ENCODE measurements around the gene CRYBB2.
"Not testable (repeated sequence)": the region's sequence is repeated elsewhere in the genome, so short reads cannot be mapped to it uniquely, and the experiment has no call there.

The CRYBB2 gene

DNA sequence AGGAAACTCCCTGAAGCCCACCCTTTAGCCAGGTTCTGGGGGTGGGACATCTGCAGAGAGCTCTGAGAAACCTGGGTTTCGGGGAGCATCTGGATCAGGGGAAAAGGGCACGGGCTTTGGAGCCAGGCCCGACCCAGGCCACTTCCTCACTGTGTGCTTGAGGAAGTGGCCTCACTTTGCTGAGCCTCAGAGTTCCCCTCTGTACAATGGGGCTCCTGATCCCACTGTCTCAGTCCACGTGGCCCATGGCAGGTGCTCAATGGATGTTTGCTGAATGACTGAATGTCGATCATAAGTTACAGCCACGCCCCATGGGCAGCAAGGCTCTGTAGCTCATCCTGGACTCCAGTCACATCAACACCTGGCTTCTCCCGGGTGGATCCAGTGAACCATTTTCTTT is 18.5 kb upstream of the CRYBB2 start:
- no peak for DNase-seq

DNA sequence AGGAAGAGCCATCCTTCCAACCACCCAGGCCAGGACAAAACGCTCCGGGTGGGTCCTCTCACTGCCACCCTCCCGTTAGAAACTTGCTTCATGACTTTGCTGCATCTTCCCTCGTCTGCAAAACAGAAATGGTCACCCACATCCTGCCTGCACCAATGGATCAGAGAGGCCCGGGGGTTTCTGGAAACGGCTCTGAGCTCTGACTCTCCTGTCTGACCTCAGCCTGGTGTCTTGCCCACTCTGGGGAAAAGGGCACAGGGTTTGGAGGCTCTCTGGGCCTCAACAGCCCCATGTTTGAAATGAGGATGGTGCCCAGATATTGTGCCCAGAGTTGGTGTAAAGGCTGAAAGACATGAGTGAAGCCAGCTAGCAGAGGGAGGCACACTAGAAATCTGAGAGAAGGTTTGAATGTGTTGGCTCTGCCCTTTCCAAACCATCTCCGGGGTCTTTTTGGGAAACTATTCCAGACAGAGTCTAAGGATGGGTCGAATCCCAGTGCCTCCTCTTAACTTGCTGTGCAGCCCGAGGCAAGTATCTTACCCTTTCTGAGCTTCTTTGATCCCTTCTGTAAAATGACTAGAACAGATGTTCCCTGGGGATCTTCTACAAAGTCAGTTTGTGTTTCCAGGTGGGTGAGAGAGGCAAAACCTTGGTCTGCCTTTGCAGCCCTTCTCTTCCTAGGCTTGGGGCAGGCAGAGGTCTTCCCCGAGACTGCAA is 17.7 kb upstream of the CRYBB2 start:
- no peak for DNase-seq

DNA sequence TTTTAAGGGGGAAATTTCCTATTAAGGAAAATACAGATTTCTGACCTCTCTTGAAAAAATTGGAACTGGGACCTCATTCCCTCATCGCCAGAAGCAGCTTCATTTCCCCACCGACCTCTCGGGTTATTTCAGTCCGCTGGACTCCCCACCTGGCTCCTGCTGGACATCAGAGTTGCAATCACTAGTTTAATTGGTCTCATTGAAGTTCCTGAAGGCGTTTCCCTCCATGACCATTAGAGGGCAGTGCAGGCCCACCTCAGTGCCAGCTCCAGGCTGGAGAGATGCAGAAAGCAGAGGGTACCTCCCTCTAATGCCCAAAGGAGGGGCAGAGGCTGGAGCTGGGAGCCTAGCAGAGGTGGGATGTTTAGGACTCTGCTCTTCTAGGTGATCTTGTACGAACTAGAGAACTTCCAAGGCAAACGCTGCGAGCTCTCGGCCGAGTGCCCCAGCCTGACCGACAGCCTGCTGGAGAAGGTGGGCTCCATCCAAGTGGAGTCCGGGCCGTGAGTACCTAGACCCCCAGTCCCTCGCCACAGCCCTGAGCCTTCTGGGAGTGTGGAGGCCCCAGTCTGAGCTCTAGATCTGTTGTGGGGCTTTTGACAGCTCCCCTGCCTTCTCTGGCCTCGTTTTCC is 17.0 kb upstream of the CRYBB2 start:
- peak; percentile 71 for DNase-seq

DNA sequence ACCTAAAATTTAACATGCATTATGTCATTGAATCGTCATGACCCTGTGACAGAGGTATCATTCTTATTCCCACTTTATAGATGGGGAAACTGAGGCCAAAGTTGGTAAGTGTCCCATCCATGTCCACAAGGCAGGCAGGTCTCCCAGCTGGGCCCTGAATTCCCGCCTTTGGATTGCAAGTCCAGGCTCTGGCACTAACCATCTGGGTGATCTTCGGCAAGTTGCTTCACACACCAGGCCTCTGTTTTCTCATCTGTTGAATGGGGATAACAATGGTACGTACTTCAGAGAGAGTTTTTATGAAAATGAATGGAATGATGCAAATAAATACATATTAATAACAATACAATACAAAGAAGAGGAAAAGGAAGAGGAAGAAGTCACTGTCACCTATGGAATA is 16.4 kb upstream of the CRYBB2 start:
- no peak for DNase-seq

DNA sequence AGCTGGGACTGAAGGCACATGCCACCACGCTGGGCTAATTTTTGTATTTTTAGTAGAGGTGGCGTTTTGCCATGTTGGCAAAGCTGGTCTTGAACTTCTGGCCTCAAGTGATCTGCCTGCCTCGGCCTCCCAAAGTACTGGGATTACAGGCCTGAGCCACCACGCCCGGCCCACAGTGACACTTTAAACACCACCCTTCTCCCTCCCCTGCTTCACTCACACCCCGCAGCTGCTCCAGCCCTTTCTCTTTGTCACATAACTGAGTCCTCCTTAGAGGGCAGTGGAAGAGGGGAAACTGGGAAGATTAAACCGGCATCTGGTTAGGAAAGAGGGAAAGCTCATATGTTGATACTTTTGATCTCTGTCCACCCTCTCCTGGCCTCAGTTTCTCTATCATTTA is 14.9 kb upstream of the CRYBB2 start:
- not testable (repeated sequence) for DNase-seq

DNA sequence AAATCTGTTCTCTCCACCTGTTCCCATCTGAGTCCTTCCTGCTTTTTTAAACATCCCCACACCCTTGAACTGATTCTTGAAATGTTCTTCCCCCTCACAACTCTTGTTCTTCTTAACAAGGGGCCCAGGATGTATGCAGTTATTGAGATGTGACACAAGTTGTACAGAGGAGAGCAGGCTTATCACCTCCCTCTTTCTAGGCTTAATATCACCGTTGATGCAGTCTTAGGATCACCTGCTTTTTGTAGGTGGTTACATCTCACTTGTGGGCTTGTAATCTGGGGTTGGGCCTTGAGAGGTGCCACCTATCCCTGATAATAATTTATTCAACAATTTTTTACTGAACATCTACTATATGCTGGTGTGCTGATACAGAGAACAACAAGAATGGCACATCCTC is 13.6 kb upstream of the CRYBB2 start:
- DNase-seq: no peak

DNA sequence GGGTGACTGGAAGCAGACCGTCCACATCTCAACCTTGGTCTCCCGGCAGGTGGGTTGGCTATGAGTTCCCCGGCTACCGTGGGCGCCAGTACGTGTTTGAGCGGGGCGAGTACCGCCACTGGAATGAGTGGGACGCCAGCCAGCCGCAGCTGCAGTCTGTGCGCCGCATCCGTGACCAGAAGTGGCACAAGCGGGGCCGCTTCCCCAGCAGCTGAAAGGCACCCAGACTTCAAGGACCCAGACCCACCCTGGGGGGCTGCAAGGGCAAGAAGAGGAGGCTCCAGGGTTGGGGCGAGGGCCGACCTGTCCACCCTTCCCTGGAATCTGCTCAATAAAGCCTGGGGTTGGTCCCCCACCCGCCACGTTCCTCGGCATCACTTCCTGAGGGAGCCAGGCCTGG is 12.4 kb upstream of the CRYBB2 start:
- no peak for DNase-seq

DNA sequence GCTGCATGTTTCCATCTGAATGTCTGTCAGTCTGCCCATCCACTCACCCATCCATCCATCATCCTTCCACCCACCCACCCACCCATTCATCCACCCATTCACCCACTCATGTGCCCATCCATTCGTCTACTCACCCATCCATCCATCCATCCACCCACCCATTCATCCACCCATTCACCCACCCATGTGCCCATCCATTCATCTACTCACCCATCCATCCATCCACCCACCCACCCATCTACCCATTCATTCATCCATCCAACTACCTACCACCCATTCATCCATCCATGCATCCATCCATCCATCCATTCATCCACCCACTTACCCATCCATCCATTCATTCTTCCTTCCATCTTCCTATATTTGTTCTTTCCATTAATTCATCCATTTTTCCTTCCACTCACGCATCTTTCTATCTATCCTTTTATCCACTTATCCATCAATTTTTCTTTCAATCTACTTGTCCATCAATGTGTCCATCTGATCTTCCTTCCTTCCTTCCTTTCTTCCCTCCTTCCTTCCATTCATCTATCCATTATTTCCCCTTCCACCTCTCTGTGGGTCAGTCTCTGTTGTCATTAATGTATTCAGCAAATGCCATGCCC is 11.8 kb upstream of the CRYBB2 start:
- DNase-seq: no peak

DNA sequence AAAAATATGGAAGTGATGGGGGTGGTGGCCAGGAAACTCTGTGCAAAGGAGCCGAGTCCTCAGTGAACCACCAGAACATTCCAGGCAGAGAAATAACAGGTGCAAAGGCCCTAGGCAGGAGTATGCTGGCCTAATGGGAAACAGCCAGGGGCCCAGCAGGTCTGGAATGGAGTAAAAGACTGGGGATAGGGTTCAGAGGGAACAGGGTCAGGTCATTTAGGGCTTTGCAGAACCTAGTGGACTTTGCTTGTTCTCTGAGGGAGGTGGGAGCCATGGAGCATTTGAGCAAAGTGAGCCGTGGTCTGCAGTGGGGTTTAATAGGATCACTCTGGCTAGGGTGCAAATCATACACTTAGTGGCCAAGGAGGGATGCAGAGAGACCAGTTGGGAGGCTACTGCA is 11.1 kb upstream of the CRYBB2 start:
- DNase-seq: no peak

DNA sequence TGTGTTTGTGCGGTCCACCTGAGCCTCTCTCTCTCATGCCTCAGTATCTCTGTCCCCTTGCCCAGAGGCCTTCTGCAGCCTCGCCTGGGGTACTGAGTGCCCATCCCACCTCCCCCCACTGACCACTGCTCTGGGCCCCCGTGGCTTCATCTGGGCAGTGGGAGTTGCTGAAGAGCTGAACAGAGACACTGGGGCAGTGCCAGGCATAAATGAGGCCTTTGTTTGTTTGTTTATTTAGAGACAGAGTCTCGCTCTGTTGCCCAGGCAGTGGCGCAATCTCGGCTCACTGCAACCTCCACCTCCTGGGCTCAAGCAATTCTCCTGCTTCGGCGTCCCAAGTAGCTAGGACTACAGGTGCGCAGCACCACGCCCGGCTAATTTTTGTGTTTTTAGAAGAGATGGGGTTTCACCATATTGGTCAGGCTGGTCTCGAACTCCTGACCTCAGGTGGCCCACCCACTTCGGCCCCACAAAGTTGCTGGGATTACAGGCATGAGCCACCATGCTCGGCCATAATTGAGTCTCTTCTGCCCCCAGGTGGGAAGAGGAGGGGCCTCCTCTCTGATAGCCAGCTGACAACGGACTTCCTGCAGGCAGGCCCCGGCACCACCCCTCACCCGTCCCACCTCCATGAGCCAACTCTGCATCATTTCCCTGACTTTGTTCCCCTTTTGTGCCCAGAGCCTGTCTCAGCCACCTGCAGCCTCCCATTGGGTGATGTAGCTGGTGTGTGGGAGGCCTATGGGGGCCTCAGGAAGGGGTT is 10.5 kb upstream of the CRYBB2 start:
- no peak for DNase-seq

DNA sequence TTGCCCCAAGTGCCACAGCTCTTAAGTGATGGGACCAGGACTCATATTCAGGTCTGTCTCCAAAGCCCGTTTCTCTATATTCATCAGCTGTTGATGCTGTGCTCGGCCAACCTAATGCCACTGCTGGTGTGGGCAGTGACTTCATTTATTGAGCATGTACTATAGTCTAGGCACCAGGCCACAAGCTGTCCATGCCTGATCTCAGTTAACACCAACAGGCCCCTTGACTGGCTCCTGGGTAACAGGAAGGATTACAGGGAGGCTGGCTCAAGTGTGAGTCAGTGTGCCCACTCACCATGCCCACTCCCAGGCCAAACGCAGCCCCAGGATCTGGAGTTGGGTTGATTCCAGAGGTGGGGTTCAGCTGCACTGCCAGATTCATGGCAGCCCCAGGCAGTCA is 8.6 kb upstream of the CRYBB2 start:
- DNase-seq: no peak

DNA sequence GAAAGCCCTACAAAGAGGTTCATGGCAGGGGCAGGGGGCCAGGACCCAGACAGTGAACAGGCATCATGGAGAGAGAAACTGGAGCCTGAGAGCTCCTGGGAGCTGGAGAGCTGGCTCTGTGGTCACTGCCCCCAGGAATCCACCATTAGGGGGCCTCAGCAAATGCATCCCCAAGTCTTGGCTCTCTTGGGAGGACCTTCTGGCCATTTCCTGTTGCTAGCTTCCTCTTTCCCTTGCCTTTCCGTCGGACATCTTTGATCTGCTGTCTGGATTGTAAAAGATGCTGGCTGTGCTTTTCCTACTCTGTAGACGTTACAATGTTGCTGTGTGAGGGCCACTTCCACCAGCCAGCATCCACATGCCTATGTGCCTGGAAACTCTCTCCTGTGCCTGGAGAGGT is 7.1 kb upstream of the CRYBB2 start:
- DNase-seq: no peak

DNA sequence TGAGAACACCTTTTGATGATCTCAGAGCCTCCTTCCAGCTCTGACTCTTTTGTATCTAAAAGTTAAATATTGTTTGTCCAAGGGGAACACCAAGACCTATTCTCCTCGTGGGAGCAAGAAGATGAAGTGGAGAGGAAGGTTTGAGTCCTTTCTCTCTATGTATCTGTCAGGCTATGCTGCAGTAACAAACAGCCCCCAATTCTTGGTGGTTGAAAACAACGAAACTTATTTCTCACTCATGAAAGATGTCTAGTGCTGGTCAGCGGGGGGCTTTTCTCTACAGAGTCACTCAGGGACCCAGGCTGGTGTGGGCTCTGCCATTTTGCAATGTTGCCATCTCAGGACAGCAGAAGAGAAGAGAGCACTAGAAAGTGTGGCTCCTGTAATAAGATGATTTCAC is 6.2 kb upstream of the CRYBB2 start:
- no peak for DNase-seq

DNA sequence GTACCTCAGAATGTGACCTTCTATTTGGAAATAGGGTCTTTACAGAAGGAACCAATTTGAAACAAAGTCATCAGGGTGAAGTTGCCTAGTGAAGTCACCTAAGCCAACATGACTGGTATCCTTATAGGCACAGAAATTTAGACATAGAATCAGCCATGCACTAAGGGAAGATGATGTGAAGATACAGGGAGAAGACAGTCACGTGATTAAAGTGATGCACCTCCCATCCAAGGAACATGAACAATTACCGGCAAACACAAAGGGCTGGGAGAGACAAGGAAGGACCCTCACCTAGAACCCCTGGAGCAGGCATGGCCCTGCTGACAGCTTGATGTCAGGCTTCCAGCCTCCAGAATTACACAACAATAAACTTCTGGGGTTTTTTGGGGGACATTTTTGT is 3.2 kb upstream of the CRYBB2 start:
- DNase-seq: no peak

DNA sequence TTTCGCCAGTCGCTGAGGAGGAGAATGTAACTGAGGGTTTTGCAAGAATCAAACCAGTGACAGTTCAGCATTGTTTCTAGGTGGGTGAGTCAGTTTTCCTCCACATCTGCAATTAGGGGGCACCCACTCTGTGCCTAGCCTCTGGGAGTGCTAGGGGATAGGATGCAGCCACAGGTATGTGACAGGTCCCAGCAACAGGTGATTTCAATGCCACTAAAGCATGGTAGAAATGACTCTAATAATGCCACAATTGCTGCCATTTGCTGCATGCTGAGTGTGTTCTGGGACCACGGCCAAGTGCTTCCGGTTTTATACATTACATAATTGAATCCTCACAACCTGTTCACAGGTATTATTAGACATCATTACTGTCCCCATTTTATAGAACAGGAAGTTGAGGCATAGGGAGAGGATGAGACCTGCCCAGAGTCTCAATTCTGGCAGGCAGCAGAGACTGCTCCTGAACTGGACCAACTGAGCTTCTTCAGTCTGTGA is 556 bp downstream of the CRYBB2 start:
- DNase-seq: no peak

DNA sequence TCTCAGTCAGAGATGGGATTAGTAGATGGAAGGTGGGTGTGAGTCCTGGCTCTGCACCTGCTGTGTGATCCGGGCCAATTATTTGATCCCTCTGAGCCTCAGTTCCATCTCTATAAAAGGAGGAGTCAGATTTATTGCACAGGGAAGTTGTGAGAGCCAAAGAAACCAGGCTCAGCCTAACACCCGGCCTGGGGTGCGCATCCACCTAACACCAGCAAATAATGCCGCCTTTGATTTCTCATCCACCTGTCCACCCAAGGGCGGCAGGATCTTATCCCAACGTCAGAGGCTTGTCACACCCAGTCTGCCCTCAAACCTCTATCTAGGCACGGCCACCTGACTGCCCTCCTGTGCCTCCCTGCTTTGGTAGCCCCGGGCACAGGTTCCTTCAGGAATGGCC is 2.4 kb downstream of the CRYBB2 start:
- DNase-seq: no peak

DNA sequence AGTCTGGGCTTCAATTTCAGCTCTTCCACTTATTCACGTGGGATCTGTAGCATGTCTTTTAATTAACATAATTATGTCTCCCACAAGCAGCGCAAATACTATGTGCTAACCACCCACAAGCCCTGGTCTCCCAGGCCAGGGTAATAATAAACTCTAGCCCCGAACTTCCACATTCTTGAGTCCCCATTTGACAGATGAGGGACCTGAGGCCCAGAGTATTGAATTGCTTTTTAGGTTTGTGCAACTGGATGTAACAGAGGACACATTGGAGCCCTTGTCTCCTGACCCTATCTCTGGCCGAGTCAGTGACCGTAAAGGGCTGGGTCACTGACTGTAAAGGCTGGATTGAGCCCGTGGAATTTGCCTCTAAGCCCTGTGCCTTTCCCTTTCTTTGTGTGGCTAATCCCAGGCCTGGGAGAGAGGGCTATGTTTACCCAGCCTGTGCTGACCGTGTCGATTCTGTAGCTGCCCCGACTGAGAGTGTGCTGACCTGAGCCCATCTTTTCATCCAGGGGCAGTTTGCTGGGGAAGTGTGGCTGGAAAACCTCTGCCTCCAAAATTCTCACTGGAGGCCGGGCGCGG is 3.9 kb downstream of the CRYBB2 start:
- DNase-seq: no peak

DNA sequence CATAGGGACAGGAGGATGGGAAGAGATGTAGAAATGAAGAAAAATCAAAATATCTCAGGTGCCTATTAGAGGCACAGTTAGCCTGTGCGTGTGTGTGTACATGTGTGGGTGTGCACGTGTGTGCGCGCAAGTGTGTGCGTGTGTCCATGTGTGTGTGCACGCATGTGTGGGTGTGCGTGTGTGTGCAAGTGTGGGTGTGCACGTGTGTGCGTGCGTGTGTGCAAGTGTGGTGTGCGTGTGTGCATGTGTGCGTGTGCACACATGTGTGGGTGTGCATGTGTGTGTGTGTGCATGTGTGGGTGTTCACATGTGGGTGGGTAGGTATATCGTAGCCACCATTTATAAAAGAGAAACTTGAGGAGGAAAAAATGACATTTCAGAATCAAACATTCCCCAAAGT is 9.4 kb downstream of the CRYBB2 start:
- DNase-seq: no peak

DNA sequence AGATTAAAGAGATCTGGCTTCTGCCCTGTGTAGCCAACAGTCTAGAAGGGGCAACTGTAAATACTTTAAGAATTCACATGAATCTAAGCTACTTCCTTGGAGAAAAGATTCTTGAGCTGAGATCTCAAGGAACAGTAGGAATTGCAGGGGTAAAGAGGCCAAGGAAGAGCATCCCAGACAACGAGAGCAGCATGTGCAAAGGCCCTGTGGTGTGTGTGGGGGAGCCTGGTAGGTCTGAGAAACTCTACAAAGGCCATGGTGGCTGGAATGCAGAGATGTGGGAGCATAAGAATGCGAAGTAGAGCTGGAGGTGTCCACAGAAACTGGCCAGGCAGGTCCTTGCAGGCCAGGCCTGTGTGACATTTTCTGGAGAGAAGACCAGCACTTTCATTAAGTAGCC is 11.3 kb downstream of the CRYBB2 start:
- not testable (repeated sequence) for DNase-seq

DNA sequence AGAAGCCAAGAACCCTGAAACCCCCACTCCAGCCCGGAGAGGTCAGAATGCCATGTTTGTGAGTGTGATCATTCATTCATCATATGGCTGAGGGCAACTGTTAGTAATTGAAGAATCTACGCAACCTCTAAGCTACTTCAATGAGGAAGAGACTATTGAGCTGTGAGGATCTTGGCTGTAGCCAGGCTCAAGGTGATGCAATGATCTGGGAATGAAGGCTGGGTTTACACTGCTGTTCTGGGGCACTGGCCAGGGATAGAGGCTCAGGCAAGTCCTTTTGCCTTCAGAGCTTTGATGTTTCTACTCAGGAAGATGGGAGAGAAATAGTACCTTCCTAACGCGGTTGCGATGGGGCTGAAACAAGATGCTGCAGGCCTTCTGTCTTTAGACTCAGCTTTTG is 12.9 kb downstream of the CRYBB2 start:
- DNase-seq: no peak

DNA sequence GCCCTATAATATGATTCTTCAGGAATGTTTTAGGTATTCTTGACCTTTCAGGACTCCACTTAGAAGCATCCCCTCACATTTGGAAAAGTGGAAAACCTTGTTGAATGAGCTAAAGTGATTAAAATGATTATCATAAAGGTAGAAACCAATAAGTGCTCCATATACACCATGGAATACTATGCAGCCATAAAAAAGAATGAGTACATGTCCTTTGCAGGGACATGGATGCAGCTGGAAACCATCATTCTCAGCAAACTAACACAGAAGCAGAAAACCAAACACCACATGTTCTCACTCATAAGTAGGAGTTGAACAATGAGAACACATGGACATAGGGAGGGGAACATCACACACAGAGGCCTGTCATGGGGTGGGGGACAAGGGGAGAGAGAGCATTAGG is 14.3 kb downstream of the CRYBB2 start:
- DNase-seq: not testable (repeated sequence)

DNA sequence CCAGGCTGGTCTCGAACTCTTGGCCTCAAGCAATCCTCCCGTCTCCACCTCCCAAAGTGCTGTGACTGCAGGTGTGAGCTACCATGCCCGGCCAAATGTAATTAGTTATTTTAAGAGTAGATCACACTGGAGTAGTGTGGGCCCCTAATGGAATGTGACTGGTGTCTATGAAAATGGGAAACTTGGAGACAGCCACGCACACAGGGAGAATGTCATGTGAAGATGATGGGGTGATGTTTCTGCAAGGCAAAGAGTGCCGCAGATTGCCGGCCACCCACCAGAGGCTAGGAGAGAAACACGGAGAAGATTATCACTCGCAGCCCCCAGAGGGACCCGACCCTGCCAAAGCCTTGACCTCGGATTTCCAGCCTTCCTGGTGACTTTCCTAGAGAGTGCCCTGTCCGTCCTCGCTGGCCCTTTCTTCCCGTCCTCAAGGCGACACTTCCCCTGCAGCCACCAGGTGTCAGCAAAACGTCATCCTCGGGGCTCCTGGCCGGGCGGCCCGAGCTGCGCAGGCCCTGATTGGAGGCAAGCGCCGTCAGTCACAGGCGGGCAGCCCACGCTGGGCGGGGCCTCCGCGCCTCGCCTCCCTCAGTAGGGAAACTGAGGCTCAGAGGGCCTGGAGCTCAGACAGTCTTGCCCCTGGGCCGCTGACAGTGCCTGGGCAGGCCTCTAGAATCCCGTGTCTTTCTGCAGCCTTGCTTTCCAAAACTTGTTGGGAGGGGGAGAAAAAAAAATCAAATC is 16.3 kb downstream of the CRYBB2 start:
- DNase-seq: peak; percentile 88

DNA sequence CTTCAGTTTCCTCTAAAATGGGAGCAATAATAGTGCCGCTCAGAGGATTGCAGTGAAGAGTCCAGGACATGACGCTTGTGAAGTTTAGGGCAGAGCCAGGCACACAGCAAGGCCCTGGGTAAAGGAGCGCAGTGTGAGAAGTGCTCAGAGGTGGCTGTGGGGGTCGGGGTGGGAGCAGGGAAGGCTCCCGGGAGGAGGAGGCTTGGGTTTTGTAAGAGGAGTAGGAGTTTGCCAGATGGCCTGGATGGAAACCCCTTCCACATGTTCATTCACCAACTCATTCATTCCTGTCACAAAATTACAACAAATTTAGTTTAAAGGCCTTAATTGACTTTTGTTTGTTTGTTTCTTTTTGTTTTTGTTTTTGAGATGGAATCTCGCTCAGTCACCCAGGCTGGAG is 17.0 kb downstream of the CRYBB2 start:
- DNase-seq: no peak
